H9 (cell line): ENCODE data around the gene SLC26A2. TPM values are rescaled to one million over a fixed set of nuclear protein-coding genes. Genes with fewer than 3 reads are reported as not detected.

ENCODE experiments used
- DNase-seq: peaks from one replicate; pipeline ENCODE4 v3.0.0-alpha.2; 2017
- H2AFZ ChIP-seq: one replicate; pipeline ENCODE4 v1.6.1; 2013; ENCODE audit warnings: mild to moderate bottlenecking, low read length, control low read depth, moderate library complexity
- H2AK5ac ChIP-seq: 2 replicates; pipeline ENCODE4 v1.6.1; 2013; ENCODE audit warnings: low read length, control low read depth, mixed read lengths; ENCODE audit not compliant: insufficient read length
- H2BK120ac ChIP-seq: one replicate; pipeline ENCODE4 v1.6.1; 2013; ENCODE audit warnings: low read depth, mild to moderate bottlenecking, low read length, control low read depth, inconsistent platforms; ENCODE audit not compliant: poor library complexity, severe bottlenecking
- H2BK12ac ChIP-seq: 2 replicates; pipeline ENCODE4 v1.6.1; 2013; ENCODE audit warnings: low read length, control low read depth, mixed read lengths, low read depth; ENCODE audit not compliant: insufficient read length
- H2BK15ac ChIP-seq: 2 replicates; pipeline ENCODE4 v1.6.1; 2013; ENCODE audit warnings: low read depth, low read length, control low read depth
- H2BK20ac ChIP-seq: one replicate; pipeline ENCODE4 v1.6.1; 2013; ENCODE audit warnings: low read depth, mild to moderate bottlenecking, low read length, control low read depth, inconsistent platforms; ENCODE audit not compliant: poor library complexity, severe bottlenecking
- H2BK5ac ChIP-seq: 2 replicates; pipeline ENCODE4 v1.6.1; 2013; ENCODE audit warnings: low read length, control low read depth, mixed read lengths; ENCODE audit not compliant: insufficient read length
- H3K14ac ChIP-seq: 2 replicates; pipeline ENCODE4 v1.6.1; 2013; ENCODE audit warnings: low read length, control low read depth; ENCODE audit not compliant: insufficient read depth
- H3K18ac ChIP-seq: 2 replicates; pipeline ENCODE4 v1.6.1; 2013; ENCODE audit warnings: low read depth, mild to moderate bottlenecking, mixed read lengths, low read length, control low read depth; ENCODE audit not compliant: insufficient read length
- H3K23ac ChIP-seq: 2 replicates; pipeline ENCODE4 v1.6.1; 2013; ENCODE audit warnings: low read length, control low read depth, mixed read lengths, low read depth; ENCODE audit not compliant: insufficient read length
- H3K23me2 ChIP-seq: 2 replicates; pipeline ENCODE4 v1.6.1; 2013; ENCODE audit warnings: low read depth, mild to moderate bottlenecking, mixed read lengths, low read length, control low read depth; ENCODE audit not compliant: insufficient read length, poor library complexity, severe bottlenecking
- H3K27ac ChIP-seq: 2 replicates; pipeline ENCODE4 v1.5.1; 2013; ENCODE audit warnings: low read length, control low read depth, mixed read lengths, low read depth; ENCODE audit not compliant: insufficient read length
- H3K27me3 ChIP-seq: 2 replicates; pipeline ENCODE4 v1.6.1; 2013; ENCODE audit warnings: low read length, control low read depth, inconsistent platforms; ENCODE audit not compliant: insufficient read depth
- H3K4ac ChIP-seq: 2 replicates; pipeline ENCODE4 v1.6.1; 2013; ENCODE audit warnings: low read depth, mild to moderate bottlenecking, control low read depth, inconsistent platforms, low read length, moderate library complexity
- H3K4me1 ChIP-seq: 2 replicates; pipeline ENCODE4 v1.6.1; 2013; ENCODE audit warnings: low read length, control low read depth, inconsistent platforms; ENCODE audit not compliant: insufficient read depth
- H3K4me2 ChIP-seq: 2 replicates; pipeline ENCODE4 v1.6.1; 2013; ENCODE audit warnings: low read length, control low read depth, mixed read lengths; ENCODE audit not compliant: insufficient read length, insufficient read depth
- H3K56ac ChIP-seq: 2 replicates; pipeline ENCODE4 v1.6.1; 2013; ENCODE audit warnings: low read depth, mild to moderate bottlenecking, mixed read lengths, low read length, control low read depth; ENCODE audit not compliant: insufficient read length
- H3K79me1 ChIP-seq: 2 replicates; pipeline ENCODE4 v1.6.1; 2013; ENCODE audit warnings: low read depth, mild to moderate bottlenecking, moderate library complexity, low read length, control low read depth, inconsistent platforms; ENCODE audit not compliant: insufficient read depth, poor library complexity, severe bottlenecking
- H3K79me2 ChIP-seq: 2 replicates; pipeline ENCODE4 v1.6.1; 2013; ENCODE audit warnings: low read length, control low read depth, inconsistent platforms; ENCODE audit not compliant: insufficient read depth
- H3K9ac ChIP-seq: 2 replicates; pipeline ENCODE4 v1.6.1; 2013; ENCODE audit warnings: low read length, control low read depth, mixed read lengths; ENCODE audit not compliant: insufficient read length; ENCODE audit errors: extremely low read depth
- H3K9me3 ChIP-seq: one replicate; pipeline ENCODE4 v1.6.1; 2013; ENCODE audit warnings: low read depth, low read length, inconsistent platforms; ENCODE audit not compliant: control insufficient read depth
- H3T11ph ChIP-seq: one replicate; pipeline ENCODE4 v1.6.1; 2013; ENCODE audit warnings: mild to moderate bottlenecking, low read length, control low read depth, inconsistent platforms
- H4K20me1 ChIP-seq: one replicate; pipeline ENCODE4 v1.6.1; 2013; ENCODE audit not compliant: control insufficient read depth, insufficient read length, insufficient read depth
- H4K5ac ChIP-seq: 2 replicates; pipeline ENCODE4 v1.6.1; 2013; ENCODE audit warnings: low read depth, mild to moderate bottlenecking, mixed read lengths, low read length, control low read depth; ENCODE audit not compliant: insufficient read length
- H4K8ac ChIP-seq: replicated peaks from 2 replicates; pipeline ENCODE4 v1.6.1; 2013; ENCODE audit warnings: low read length, control low read depth, mixed read lengths, low read depth; ENCODE audit not compliant: insufficient read length
- H4K91ac ChIP-seq: 2 replicates; pipeline ENCODE4 v1.6.1; 2013; ENCODE audit warnings: low read depth, mild to moderate bottlenecking, moderate library complexity, mixed read lengths, low read length, control low read depth; ENCODE audit not compliant: insufficient read length
- H3K27ac Mint-ChIP-seq, 3 experiments: 2 replicates in 2 of 3; 3 replicates in 1 of 3; pipeline ENCODE4 v1.8.0; 2020 to 2021; ENCODE audit warnings: mixed read lengths in 3 of 3, mild to moderate bottlenecking in 1 of 3, moderate library complexity in 1 of 3
- H3K27me3 Mint-ChIP-seq: 2 replicates; pipeline ENCODE4 v1.8.0; 2021; ENCODE audit warnings: low read depth, mild to moderate bottlenecking, moderate library complexity, mixed read lengths
- H3K36me3 Mint-ChIP-seq, 3 experiments: 2 replicates in 2 of 3; 3 replicates in 1 of 3; pipeline ENCODE4 v1.8.0; 2020 to 2021; ENCODE audit warnings: low read depth in 3 of 3, mixed read lengths in 3 of 3; ENCODE audit not compliant: insufficient read depth in 1 of 3
- H3K4me1 Mint-ChIP-seq, 2 experiments: 2 replicates each; pipeline ENCODE4 v1.8.0; 2020; ENCODE audit warnings: mixed read lengths in 2 of 2
- H3K4me3 Mint-ChIP-seq, 2 experiments: 2 replicates in 1 of 2; 3 replicates in 1 of 2; pipeline ENCODE4 v1.8.0; 2020 to 2021; ENCODE audit warnings: mild to moderate bottlenecking in 2 of 2, mixed read lengths in 2 of 2, moderate library complexity in 1 of 2
- H3K9me3 Mint-ChIP-seq, 2 experiments: 2 replicates in 1 of 2; 3 replicates in 1 of 2; pipeline ENCODE4 v1.8.0; 2020; ENCODE audit warnings: mild to moderate bottlenecking in 2 of 2, mixed read lengths in 2 of 2, moderate library complexity in 1 of 2
- CTCF ChIP-seq: fragments of 200-600 bp; sonication (generic); conservative IDR thresholded peaks from 3 replicates; pipeline ENCODE4 v1.8.0; 2021; ENCODE audit warnings: antibody characterized with exemption, mild to moderate bottlenecking
- WGBS: extraction: QIAGEN DNeasy Blood & Tissue Kit; methylation state at CpG from one replicate; pipeline ENCODE4 v1.1.7; 2013; ENCODE audit warnings: missing lambda C conversion rate, low lambda C conversion rate, mixed read lengths; ENCODE audit not compliant: insufficient read length; ENCODE audit errors: extremely low coverage; 5-methylcytosine and 5-hydroxymethylcytosine counted together
- total RNA-seq: library from RNA; stranded (reverse); gene quantifications from 2 replicates; pipeline ENCODE4 v1.2.1, GENCODE V29; 2021

SLC26A2 gene
- total RNA-seq, 1 experiment from 2014 or later, result 5.9 TPM

- Histone ChIP-seq H3K27me3 (no peaks in the 10 kb centered on the region; the same call in 1 of the 2 replicates), H3K23me2 (peaks cover 5% of the 10 kb centered on the region), H2BK12ac (no peak overlapping the region), H3K14ac (no peak overlapping the region), H3K23ac (no peak overlapping the region), H3K79me1 (no peaks in the 10 kb centered on the region), H3K4me2 (no peak overlapping the region), H2BK5ac (no peak overlapping the region), H3K56ac (no peak overlapping the region), H4K5ac (no peak overlapping the region), H2BK20ac (no peak overlapping the region), H3K79me2 (no peaks in the 10 kb centered on the region), H3K9ac (no peak overlapping the region), H3K4me1 (peaks cover 2% of the 10 kb centered on the region; the same call in 1 of the 2 replicates), H2AK5ac (no peak overlapping the region), H4K20me1 (no peaks in the 10 kb centered on the region), H3K4ac (no peak overlapping the region), H2BK120ac (no peak overlapping the region), H4K8ac (no peak overlapping the region), H3T11ph (no peak overlapping the region), H4K91ac (no peak overlapping the region), H2BK15ac (no peak overlapping the region), H3K18ac (no peak overlapping the region), H3K27ac (no peak overlapping the region), H3K9me3 (no peaks in the 10 kb centered on the region), H2AFZ (no peak overlapping the region)
- no peaks in the 10 kb centered on the region for H3K9me3 Mint-ChIP-seq
- TF ChIP-seq CTCF, result no peak
- peaks cover 13 to 16% of the 10 kb centered on the region in 2 experiments for H3K4me1 Mint-ChIP-seq
- peaks cover 0 to 2% (median 0%) of the 10 kb centered on the region in 3 experiments; a peak in 1 of 7 replicates for H3K36me3 Mint-ChIP-seq
- H3K27me3 Mint-ChIP-seq, result peaks cover 9% of the 10 kb centered on the region
- WGBS, result no CpG with 5 or more reads among the region's 3 CpGs
- H3K4me3 Mint-ChIP-seq, result no peak overlapping the region
- DNase-seq, result no peak
- no peak overlapping the region for H3K27ac Mint-ChIP-seq
Observed at GRCh38 chr5:149963729-149964128, 3.2 kb downstream of the SLC26A2 start.
